Stomach smooth muscle (tissue), 2 donors: ENCODE measurements around the gene FUCA1.

ENCODE experiments used
- H3K27ac ChIP-seq: one replicate; pipeline ENCODE4 v1.7.0; 2013; ENCODE audit warnings: mild to moderate bottlenecking, low read length, inconsistent platforms
- H3K27me3 ChIP-seq, 2 donors: one replicate each; pipeline ENCODE4 v1.7.0; 2013; ENCODE audit warnings: low read length in 2 of 2; ENCODE audit not compliant: insufficient read depth in 2 of 2, control insufficient read depth in 1 of 2
- H3K36me3 ChIP-seq, 2 donors: one replicate each; pipeline ENCODE4 v1.7.0; 2013; ENCODE audit warnings: low read length in 2 of 2; ENCODE audit not compliant: control insufficient read depth in 2 of 2, insufficient read depth in 2 of 2
- H3K4me1 ChIP-seq: one replicate; pipeline ENCODE4 v1.7.0; 2013; ENCODE audit warnings: low read length; ENCODE audit not compliant: control insufficient read depth, insufficient read depth
- H3K4me3 ChIP-seq, 2 donors: one replicate each; pipeline ENCODE4 v1.7.0; 2013; ENCODE audit warnings: low read length in 2 of 2
- H3K9ac ChIP-seq, 2 donors: one replicate each; pipeline ENCODE4 v1.7.0; 2013; ENCODE audit warnings: low read length in 2 of 2, mild to moderate bottlenecking in 1 of 2
- H3K9me3 ChIP-seq, 2 donors: one replicate each; pipeline ENCODE4 v1.7.0; 2013; ENCODE audit warnings: low read length in 2 of 2; ENCODE audit not compliant: control insufficient read depth in 2 of 2
- donor health status: healthy.
- donor health status: Pancreatic carcinoma.

The FUCA1 gene

GRCh38 chr1:23795676-23796465 lies 72.2 kb downstream of the FUCA1 start:
- Histone ChIP-seq H3K36me3 (peaks cover 0 to 2% of the 10 kb centered on the region in 2 donors), H3K9ac (no peak overlapping the region), H3K27ac (no peak overlapping the region), H3K4me3 (no peak overlapping the region), H3K27me3 (no peaks in the 10 kb centered on the region), H3K9me3 (no peaks in the 10 kb centered on the region), H3K4me1 (peaks cover 43% of the 10 kb centered on the region)
